NCI-H2227 (cell line): ENCODE results near the gene RAB18.
"Not testable (repeated sequence)": the region's sequence is repeated elsewhere in the genome, so short reads cannot be mapped to it uniquely, and the experiment has no call there.

Experiments used
- DNase-seq: peaks from one replicate; lab custom pipeline; 2025; ENCODE audit not compliant: unreplicated experiment; lab: John Stamatoyannopoulos, UW

RAB18 gene

DNA sequence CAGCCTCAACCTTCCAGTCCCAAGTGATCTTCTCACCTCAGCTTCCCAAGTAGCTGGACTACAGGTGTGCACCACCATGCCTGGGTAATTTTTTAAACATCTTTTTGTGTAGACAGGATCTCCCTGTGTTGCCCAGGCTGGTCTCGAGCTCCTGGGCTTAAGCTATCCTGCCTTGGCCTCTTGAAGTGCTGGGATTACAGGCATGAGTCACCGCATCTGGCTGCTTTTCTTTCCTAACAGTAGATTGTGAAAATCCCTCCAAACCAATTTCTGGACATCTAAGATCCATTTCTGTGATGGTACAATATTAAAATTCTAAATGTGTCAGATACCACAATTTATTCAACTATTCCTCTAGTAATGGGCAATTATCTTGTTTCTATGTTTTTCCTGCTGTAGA lies 38.7 kb downstream of the RAB18 start:
- DNase-seq: no peak

DNA sequence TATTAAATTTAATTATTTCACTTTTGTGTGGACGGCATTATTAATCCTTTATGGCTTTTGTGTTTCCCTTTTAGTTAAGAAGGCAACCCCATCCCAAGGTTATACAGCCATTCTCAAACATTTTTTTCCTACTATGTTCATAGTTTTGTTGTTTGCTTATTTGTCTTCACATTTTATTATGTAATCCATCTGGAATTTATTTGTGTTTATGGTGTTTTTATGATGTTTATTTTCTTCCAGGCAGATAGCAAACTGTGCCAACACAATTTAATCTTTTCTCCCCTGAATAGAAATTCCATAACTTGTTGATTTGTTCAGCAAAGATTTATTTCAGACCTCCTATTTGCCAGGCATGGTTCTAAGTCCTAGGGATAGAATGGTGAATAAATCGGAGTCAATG lies 42.9 kb downstream of the RAB18 start:
- no peak for DNase-seq

DNA sequence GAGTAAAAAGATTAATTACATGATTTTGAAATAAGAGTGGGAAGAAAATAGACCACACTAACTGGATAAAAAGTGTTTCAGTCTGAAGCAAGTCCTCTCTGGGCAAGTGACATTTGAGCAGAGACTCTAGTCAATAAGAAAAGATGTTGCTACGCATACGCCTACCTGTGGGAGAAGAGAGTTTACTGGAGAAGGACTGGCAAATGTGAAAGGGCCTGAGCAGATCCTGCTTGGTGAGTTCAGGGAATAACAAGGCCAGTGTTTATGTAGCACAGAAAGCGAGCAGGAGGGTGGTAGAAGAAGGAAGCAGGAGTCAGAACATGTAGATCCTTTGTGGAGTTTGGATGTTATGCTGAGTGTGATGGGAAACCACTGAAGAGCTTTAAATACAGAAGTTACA lies 43.4 kb downstream of the RAB18 start:
- DNase-seq: no peak

DNA sequence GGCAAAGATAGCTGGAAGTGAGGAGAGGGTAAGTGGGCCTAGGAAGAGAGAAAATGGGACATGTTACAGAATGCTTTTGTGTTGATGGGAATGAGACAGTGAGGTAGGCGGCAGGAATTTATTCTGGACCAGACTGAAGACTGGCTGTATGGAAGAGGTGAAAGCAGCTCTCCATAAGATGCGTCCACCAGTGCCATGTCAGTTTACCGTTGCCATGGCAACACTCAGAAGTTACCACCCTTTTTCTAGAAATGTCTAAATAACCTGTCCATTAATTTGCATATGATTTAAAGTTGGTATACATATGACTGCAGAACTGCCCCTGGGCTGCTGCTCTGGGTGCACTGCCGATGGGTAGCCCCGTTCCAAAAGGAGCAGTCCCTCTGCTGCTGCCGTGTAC lies 46.7 kb downstream of the RAB18 start:
- DNase-seq: no peak

DNA sequence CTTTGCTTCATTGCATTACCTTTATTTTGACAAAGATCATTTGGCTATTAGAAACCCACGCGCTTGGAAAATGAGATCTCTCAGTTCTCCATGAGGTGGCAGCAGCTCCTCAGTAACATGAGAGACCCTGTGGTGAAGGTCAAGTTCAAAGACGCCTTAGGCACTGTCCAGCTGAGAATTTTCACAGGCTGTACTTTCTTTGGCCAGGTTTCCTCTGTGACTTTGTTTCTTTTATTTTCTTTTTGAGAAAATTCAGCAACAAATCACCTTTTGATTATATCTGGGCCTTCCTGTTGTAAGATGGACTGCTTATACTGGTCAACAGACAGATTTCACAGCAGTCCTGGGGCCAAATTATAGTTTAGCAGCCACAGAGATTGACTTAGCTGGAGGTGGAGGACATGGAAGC lies 54.5 kb downstream of the RAB18 start:
- DNase-seq: peak; percentile 38

DNA sequence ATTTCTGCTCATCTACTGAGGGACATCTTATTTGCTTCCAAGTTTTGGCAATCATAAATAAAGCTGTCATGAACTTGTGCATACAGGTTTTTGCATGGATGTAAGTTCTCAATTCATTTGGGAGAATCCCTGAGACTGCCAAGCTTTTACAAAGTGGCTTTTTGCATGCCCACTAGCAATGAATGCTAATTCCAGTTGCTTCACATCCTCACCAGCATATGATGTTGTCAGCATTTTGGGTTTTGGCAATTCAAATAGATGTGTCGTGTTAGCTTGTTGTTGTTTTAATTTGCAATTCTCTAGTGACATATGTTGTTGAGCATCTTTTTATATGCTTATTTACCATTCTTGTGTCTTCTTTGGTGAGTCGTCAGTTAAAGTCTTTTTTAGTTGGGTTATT lies 57.2 kb downstream of the RAB18 start:
- DNase-seq: no peak

DNA sequence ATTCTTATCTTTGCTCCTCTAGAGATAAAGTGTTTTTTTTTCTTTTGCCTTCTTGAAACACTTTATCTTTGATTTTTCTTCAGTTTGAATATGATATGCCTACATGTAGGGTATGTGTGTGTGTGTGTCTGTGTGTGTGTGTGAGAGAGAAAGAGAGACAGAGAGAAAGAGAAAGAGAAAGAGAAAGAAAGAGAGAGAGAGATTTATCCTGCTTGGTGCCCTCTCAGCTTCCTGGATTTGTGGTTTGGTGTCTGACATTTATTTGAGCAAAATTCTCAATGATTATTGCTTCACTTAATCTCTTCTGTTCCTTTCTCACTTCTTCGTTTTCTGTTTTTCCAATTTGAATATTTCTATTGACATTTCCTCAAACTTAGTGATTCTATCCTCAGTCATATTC lies 60.3 kb downstream of the RAB18 start:
- DNase-seq: no peak

DNA sequence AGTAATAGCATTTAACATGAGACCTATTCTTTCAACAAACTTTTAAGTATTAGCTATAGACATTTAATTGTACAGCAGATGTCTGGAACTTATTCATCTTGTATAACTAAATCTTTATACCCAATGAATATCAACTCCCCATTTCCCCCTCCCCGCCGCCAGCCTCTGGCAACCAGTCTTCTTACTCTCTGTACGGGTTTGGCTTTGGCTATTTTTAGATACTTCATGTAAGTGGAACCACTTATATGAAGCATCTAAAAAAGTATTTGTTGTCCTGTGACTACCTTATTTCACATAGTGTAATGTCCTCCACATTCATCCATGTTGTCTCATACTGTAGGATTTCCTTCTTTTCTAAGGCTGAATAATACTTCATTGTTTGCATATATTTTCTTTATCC lies 60.8 kb downstream of the RAB18 start:
- DNase-seq: no peak

DNA sequence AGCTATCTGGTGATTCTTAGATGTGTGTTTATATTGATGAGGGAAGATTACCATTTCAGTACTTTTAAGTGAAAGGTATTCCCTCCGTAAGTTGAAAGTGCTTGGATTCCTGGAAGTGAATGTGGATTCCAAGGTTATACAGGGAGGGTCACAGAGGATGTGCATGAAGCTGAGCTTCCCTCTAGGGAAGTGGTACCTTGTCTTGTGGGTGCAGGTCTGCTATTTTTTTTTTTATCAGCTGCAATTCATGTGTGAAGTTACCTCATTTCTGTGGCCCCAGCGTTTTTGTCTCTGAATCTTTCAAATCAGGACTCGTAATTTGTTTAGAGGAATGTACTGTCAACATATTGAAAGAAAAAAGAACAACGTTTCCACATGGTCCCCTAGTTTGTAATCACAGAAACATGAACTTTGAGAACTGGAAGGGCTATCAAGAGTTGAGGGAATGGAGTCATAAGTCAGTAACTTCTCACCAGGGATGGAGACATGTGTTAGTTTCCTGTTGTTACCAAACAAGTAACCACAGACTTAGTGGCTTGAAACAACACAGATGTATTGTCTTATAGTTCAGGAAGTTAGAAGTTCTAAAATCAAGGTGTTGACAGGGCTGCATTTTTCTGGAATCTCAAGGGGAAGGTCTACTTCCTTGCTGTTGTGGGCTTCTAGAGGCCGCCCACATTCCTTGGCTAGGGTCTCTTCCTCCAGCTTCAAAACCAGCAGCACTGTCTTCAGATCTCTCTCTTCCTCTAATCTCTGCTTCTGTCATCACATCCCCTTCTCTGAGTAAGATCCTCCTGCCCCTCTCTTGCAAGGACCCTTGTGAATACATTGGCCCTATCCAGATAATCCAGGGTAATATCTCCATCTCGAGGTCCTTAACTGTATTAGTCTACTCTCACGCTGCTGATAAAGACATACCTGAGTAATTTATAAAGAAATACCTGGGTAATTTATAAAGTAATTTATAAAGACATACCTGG lies 64.4 kb downstream of the RAB18 start:
- DNase-seq: no peak

DNA sequence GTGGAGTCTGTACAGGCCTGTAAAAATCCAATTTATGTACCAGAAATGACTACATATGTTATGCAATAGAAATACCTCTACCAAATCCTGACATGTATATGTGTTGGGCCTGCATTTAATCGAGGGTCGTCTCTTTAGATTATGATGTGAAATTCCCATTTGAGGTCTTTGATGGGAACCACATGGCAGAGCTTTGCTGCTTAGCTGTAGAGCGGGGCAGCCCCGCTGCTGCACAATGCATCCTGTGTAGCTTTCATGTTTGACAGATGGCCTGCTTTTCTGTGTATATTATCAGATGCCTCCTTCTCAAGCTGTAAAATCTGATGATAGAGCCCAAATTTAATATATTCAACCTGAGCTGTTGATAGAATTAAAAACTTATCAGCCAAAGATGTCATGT lies 65.8 kb downstream of the RAB18 start:
- no peak for DNase-seq

DNA sequence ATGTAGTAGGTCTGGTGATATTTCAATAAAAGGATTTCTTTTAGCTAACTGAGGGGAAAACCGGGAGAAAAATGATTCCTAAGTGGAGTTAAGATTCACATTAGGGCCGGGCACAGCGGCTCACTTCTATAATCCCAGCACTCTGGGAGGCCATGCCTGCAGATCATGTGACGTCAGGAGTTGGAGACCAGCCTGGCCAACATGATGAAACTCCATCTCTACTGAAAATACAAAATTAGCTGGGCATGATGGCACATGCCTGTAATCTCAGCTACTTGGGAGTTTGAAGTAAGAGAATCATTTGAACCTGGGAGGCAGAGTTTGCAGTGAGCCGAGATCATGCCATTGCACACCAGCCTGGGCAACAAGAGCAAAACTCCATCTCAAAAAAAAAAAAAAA lies 72.9 kb downstream of the RAB18 start:
- not testable (repeated sequence) for DNase-seq

DNA sequence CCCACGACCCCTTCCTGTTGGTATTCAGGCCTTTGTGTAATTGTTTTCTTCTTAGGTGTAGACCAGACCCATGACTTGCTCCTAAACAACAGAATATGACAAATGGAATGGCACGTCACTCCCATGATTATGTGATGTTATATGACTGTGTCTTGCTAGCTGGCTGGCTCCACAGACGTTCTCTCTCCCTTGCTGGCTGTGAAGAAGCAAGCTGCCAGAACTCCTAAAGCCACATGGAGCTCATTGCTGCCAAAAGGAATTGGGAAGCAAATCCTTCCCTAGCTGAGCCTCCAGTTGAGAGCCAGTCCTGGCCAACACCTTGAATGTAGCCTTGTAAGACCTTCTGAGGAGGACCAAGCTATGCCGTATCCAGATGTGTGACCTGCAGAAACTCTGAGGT lies 74.2 kb downstream of the RAB18 start:
- no peak for DNase-seq

DNA sequence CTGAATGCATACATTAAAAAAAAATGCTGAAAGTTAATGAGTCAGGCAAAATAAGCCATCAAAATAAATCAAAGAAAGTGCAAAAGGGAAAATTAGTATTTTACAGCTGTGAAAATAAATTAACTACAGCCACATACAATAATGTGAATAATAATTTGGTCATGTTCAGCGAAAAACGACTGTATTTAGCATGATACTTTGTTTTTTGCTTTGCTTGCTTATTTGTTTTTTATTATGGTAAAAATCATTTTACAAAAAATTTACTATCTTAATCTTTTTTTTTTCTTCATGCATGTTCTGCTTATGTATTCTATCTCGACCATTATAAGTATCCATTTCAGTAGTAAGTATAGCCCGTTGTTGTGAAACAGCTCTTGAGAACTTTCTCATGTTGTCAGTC lies 77.1 kb downstream of the RAB18 start:
- DNase-seq: no peak

DNA sequence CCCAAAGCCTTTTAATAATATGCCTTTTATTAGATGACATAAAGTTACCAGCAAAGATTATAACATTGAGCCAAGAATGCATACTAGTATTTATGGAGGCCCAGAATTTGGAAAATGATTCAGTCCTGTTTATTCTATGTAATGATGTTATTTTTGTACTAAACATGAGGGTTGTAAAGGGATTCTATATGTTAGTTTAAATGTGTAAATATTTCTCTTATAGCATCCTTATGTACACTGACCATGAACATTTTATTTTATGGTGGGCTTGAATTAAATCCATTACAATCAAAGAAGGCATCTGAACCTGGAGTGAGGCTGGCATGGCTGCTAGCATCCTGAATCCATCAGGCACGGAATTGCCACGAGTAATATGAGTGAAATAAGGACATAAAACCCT lies 80.2 kb downstream of the RAB18 start:
- DNase-seq: no peak
